Measurements from ENCODE around the gene CLEC7A.
A peak's percentile ranks its signal among the peaks of the same experiment; 100 is the strongest.

Gene CLEC7A

GRCh38 chr12:10136637-10137205, 6.7 kb upstream of the CLEC7A start:
- no peak for DNase-seq

GRCh38 chr12:10135126-10135525, 5.1 kb upstream of the CLEC7A start:
- DNase-seq, result no peak

GRCh38 chr12:10132850-10133370, 2.9 kb upstream of the CLEC7A start:
- no peak for DNase-seq

- DNase-seq, result peak; percentile 79
These were observed 1.2 kb upstream of the CLEC7A start for GRCh38 chr12:10131111-10131690.

- DNase-seq, result peak; percentile 97
These were observed 1.3 kb downstream of the CLEC7A start for GRCh38 chr12:10128687-10129086.

GRCh38 chr12:10126413-10126812, 3.6 kb downstream of the CLEC7A start:
- peak; percentile 49 for DNase-seq

- DNase-seq, result no peak
These were observed 7.3 kb downstream of the CLEC7A start for GRCh38 chr12:10122689-10123088.

- peak; percentile 92 for DNase-seq
These were observed 8.7 kb downstream of the CLEC7A start for GRCh38 chr12:10121278-10121677.

GRCh38 chr12:10119066-10119465, 10.9 kb downstream of the CLEC7A start:
- DNase-seq, result peak; percentile 78

- no peak for DNase-seq
These were observed 14.1 kb downstream of the CLEC7A start for GRCh38 chr12:10115890-10116289.

- DNase-seq, result no peak
These were observed 14.7 kb downstream of the CLEC7A start for GRCh38 chr12:10115311-10115710.

GRCh38 chr12:10113920-10114319, 16.1 kb downstream of the CLEC7A start:
- no peak for DNase-seq

- DNase-seq, result peak; percentile 43
These were observed 16.9 kb downstream of the CLEC7A start for GRCh38 chr12:10113075-10113474.

- DNase-seq, result no peak
These were observed 18.5 kb downstream of the CLEC7A start for GRCh38 chr12:10111451-10111850.

- no peak for DNase-seq
These were observed 19.6 kb downstream of the CLEC7A start for GRCh38 chr12:10110256-10110844.

- peak; percentile 70 for DNase-seq
These were observed 27.7 kb downstream of the CLEC7A start for GRCh38 chr12:10102322-10102721.

GRCh38 chr12:10101648-10102220, 28.3 kb downstream of the CLEC7A start:
- DNase-seq, result no peak

GRCh38 chr12:10101042-10101579, 28.9 kb downstream of the CLEC7A start:
- no peak for DNase-seq

GRCh38 chr12:10098791-10099190, 31.2 kb downstream of the CLEC7A start, which contains the start of gene CLEC1A:
CLEC1A (minus strand) TSS chr12:10098985; CDS start chr12:10098922, 63 bp downstream.
- DNase-seq, result no peak

- peak; percentile 55 for DNase-seq
These were observed 32.5 kb downstream of the CLEC7A start for GRCh38 chr12:10097521-10097920.

- no peak for DNase-seq
These were observed 34.0 kb downstream of the CLEC7A start for GRCh38 chr12:10095971-10096370.

- DNase-seq, result peak; percentile 95
These were observed 35.2 kb downstream of the CLEC7A start for GRCh38 chr12:10094646-10095395.
